NCI-H146 (cell line): Measurements from ENCODE around the gene RAD51B.

Experiments
- DNase-seq: peaks from one replicate; lab custom pipeline; 2025; lab: John Stamatoyannopoulos, UW

The RAD51B gene

GRCh38 chr14:68708343-68708742 is 888.8 kb downstream of the RAD51B start:
- DNase-seq = no peak

DNA sequence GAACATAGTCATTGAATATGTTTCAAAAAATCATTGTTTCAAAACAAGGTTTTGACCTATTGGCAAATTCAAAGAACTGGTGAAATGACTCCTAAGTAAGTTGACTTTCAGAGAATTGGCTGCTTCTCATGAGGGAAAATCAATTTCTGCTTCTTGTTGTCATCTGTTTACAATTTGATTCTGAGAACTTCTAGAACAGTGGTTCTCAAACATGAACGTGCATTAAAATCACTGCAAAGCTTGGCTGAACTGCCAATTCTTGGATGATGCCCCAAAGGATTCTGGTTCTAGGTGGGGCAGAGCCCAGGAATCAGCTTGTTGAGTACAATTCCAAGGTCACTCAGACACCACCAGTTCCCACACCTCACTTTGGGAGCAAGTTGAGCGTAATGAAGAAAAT is 889.4 kb downstream of the RAD51B start:
- no peak for DNase-seq

GRCh38 chr14:68710776-68711175 is 891.2 kb downstream of the RAD51B start:
- DNase-seq = no peak

- DNase-seq = no peak
These were observed 892.2 kb downstream of the RAD51B start for GRCh38 chr14:68711561-68712309.

DNA sequence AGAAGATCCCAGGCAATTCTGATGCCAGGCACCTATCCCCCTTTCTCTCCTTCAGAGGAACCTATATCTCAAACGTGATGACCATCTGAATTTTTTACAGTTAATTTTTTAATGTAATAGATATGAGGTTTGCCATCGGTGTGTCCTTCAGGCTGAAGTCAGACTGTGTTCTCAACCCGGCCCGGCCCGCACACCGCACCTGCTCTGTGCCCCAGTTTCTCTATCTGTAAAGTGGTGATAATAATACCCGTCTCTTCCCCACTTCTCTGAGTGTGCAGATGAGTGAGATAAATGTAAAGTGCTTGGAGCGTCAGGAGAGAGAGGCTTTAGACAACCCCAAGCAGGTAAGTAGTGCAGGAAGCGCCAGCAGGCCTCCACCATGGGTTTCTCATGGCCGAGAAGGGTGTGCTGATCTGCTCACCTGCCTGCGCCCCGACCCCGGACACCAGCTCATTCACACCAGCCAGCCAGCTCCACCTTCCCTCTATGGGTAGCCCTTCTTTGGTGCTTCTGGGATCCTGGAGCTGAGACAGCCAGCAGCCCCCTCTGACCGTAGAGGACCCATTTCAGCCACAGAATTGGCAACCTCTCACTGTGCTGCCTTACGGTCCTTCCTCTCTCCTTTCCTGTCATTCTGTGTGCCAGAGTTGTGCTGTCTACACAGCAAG is 893.3 kb downstream of the RAD51B start:
- no peak for DNase-seq

DNA sequence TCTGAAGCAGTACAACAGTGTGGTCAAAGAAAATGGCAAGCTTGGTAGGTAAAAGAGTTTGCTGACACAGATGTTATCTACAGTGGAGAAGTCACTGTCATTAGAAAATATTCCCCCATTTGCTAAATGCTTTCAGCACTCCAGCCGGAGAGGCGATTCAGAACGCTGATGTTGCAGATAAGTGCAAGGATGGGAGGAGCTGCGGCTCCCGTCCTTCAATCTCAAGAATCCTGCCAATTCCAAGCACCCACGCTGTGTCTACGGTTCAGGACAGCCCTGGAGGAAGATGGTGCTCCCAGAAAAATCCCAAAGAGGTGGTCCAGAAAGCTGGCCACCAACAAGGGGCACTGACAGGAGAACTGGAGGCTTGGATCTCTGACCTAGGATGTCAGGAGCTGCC is 894.2 kb downstream of the RAD51B start:
- no peak for DNase-seq

DNA sequence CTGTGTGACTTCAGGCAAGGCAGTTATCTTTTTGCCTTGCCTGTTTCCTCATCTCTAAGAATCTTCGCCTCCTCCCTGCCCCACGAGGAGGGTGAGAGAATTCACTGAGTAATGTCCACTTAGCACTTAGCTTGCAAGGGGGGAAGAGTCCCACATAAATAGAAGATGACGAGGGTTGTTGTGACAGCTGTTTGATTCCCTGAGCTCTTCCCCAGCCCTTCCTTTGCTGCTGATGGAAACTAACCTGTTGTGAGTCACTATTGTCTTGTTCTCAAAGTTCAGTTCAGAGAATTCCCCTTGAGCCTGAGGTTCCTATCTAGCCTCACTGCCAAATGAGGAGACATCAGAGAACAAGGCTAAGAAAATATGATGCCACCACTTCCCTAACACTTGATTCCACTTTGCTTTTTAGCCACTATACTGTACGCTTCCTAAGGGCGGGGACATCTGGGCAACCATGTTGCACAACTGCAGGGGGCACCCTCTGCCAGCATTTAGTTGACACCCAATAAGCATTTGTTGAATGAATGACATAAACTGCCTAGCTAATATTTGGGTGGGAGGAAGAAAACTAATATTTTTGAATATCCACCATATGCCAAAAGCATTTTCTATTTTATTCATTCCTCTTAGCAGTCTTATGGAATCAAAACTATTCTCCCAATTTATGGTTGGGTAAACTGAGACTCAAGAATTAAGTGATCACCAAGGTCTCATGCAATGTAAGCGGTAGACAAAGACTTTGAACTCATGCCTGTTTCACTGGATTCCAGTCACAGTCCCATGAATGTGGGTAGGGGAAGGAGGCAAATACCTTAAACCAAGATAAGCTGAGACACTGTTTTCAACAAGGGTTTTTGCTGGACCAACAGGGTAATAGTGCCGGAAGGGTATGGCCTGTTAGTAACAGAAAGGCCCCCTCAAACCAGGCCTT is 895.7 kb downstream of the RAD51B start:
- DNase-seq = no peak

DNA sequence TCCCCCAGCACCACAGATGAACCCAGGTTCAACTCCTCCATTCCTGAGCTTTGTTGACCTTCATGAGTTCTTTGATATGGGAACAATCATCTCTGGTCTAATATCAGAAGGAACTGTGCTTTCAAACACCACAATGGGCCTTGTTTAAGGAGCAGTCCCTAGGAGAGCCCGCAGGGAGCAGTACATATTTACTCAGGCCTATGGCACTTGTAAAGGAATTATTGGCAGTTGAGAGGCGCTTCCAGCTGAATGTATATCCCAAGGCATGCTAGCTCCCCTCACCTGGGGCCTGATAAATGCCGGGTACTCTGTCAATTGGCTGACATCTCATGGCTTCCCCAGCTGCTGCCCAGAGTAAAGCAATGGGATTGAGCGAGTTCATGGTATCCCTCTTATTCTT is 897.1 kb downstream of the RAD51B start:
- DNase-seq = peak; percentile 66

DNA sequence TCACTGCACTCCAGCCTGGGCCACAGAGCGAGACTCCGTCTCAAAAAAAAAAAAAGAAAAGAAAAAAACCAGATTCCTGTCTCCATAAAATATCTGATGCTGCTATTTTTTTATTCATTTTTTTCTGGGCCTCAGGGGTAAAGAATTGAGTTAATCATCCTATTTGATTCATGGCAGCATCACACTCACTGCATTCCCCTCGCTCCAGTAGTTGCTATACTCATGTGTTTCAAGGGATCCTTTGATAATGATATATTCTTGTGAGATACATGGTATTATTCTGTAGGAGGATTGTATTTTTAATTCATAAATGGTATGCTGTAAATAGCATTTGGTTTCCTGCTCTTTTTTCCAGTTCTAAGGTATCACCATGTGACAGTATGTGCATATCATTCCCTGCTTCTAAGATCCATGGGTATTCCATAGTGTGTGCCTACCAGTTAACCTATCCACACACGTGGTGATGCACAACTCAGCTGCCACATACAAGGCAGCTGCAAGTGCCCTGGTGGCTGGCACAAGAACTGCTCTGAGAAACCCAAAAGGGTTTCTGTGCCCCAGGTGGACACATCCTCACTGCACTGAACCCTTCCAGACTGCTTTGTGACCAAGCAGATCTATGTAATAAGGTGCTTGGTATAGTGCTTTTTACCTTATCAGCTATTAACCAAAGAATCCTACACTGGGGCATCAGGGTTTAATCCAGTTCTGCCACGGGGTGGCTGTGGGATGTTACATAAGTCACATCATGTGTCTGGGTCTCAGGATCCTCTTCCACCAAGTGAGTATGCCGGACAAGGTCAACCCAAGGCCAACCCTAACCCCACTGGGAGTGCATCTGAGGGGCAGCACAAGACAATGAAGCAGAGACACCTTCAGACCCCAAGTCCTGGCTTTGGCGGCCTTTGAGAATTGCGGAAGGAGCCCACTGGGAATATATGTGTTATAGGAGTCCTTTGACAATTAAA is 898.7 kb downstream of the RAD51B start:
- DNase-seq = no peak

GRCh38 chr14:68719634-68720384 is 900.2 kb downstream of the RAD51B start:
- DNase-seq = no peak

- no peak for DNase-seq
These were observed 902.6 kb downstream of the RAD51B start for GRCh38 chr14:68722186-68722585.

DNA sequence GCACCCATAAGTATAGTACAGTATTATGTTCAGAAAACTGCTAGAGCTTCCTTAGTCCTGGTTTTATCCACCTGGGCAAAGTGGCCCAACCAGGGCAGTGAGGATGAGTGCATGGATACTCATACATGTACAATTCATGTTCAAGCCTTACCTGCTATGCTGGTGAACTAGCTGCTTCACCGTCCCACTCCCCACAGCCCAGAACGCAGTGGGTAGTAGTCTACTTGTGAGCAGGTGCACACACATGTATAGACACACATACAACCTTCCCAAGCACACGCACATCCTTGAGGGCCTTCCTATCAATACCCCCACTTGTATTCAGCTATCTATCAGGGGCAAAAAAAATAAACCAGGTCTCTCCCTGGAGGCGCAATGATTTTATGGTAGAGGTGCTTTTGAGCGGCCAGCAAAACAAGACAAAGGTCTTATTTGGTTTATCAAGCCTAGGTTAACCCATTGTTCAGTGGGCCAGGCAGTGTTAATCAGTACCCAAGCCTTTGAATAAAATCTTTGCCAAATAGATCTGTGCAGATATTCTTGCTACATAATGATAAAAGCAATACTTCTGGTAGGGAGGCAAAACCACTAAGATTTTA is 903.5 kb downstream of the RAD51B start:
- DNase-seq = no peak

DNA sequence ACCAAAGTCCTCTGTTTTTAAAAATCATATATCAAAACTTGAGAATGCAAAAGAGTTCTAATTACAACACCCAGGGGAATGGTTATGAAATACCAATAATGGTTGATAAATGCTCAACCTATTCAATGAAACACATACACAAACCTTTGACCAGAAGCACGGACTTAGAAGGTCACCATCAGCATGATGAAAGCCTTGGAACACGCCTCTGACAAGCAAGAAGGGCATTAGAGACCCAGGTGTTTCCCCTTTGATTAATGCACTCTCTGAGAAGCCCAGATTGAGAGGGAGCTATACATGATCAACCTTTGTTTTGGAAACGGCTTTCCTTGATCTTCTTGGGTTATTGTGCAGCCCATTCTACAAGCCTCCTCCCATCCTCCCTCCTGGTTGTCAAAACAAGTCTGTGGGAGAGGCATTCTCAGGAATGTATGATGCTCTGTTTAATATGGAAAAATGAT is 904.3 kb downstream of the RAD51B start:
- DNase-seq = no peak

GRCh38 chr14:68724914-68725313 is 905.3 kb downstream of the RAD51B start:
- no peak for DNase-seq

DNA sequence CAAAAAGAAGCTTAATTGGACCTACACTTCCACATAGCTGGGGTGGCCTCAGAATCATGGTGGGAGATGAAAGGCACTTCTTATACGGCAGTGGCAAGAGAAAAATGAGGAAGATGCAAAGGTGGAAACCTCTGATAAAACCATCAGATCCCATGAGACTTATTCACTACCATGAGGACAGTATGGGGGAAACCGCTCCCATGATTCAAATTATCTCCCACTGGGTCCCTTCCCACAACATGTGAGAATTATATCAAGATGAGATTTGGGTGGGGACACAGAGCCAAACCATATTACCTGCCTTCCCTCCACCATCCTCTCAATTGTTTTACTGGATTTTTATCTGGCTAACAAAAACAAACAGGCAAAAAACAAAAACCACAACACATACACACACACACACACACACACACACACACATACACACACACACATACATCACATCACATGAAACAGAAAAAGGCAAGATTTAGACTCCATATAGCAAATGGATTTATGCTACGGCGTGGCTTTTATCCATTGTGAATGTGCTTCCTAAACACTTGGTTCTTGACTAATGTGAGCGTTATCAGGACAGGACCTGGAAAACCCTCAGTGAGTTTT is 906.6 kb downstream of the RAD51B start:
- no peak for DNase-seq

- DNase-seq = no peak
These were observed 907.9 kb downstream of the RAD51B start for GRCh38 chr14:68727315-68728047.

- no peak for DNase-seq
These were observed 908.9 kb downstream of the RAD51B start for GRCh38 chr14:68728342-68729106.

GRCh38 chr14:68729556-68729955 is 910.0 kb downstream of the RAD51B start:
- peak; percentile 7 for DNase-seq
